HCT116 (cell line): Measurements from ENCODE around the gene LILRB3.

Source experiments
- CBX3 ChIP-seq: IDR thresholded peaks from 2 replicates; pipeline ENCODE4 v1.6.1; 2012; ENCODE audit warnings: low read depth
- CTCF ChIP-seq, 3 experiments: fragments of 200-600 bp in 1 of 3; sonication (generic) in 1 of 3; IDR thresholded peaks in 2 of 3; conservative IDR thresholded peaks in 1 of 3; 2 replicates each; pipeline ENCODE4 v1.5.1; 2012 to 2017; ENCODE audit warnings: low read depth in 2 of 3, low read length in 2 of 3, antibody characterized with exemption in 1 of 3, borderline replicate concordance in 1 of 3, control low read depth in 1 of 3, mild to moderate bottlenecking in 1 of 3, mixed read lengths in 1 of 3, mixed run types in 1 of 3, moderate library complexity in 1 of 3; ENCODE audit not compliant: insufficient read depth in 1 of 3
- EZH2phosphoT487 ChIP-seq: fragments of 200-600 bp; IDR thresholded peaks from 2 replicates; pipeline ENCODE4 v1.6.1; 2018; ENCODE audit warnings: antibody characterized with exemption, borderline replicate concordance
- JUND ChIP-seq: IDR thresholded peaks from 2 replicates; pipeline ENCODE4 v1.6.1; 2012
- SP1 ChIP-seq: IDR thresholded peaks from 2 replicates; pipeline ENCODE4 v1.6.1; 2012; ENCODE audit warnings: low read depth

DNA sequence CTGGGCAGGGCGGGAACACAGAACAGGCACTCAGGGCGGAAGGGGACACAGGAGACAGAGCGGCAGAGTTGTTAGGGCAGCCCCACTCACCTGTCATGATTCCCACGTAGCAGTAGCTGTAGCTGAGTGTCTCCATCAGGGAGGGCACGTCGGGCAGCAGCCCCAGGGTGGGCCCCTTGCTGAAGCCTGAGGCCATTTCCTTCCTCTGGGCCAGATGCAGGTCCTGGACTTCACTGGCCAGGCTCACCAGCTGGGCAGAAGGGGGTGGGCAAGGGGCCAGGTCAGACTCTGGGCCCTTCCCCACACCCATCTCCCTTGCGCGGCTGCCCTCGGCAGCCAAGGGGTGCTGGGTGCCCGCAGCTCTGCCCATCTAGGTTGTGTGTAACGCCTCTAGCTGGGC lies 39.4 kb downstream of the LILRB3 start:
- no peak for TF ChIP-seq CTCF (IDR thresholded peaks at IDR 0.05 in 2 of 3, conservative IDR thresholded peaks at IDR 0.05 in 1 of 3; ENCODE audit: borderline replicate concordance in 1 of 3, insufficient read depth in 1 of 3, low read depth in 2 of 3, low read length in 2 of 3)
- no peak for TF ChIP-seq JUND
- no peak for TF ChIP-seq CBX3
- TF ChIP-seq SP1 = no peak
- no peak for TF ChIP-seq EZH2phosphoT487
